HL-60/S4 treated with retinoic acid at 250 ng/mL for 4 days and 3 days (cell line): ENCODE data around the gene TENM3.

Experiments used
- in situ Hi-C: fragments of 300-500 bp; cut with MboI; formaldehyde crosslinking; loops from 2 replicates; pipeline ENCODE4 v1.7.0; 2022; ENCODE audit warnings: low sequenced_read_pairs

The TENM3 gene

DNA sequence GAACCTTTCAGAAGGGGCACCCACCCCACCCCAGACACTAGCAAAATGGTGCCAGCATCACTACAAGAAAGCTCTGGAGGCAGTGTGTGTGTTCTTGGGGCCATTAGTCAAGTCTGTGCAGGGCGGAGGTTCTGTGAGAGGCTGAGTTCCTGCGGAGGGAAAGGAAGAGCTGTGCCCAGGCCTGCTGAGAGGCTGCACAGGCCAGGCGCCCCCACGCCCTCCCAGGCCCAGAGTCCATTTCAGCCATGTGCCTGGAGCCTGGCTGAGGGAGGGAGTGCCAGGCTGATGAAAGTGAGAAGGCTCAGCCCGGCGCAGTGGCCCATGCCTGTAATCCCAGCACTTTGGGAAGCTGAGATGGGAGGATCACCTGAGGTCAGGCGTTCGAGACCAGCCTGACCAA lies 584.0 kb downstream of the TENM3 start:
- in situ Hi-C loops, result no loop called here

DNA sequence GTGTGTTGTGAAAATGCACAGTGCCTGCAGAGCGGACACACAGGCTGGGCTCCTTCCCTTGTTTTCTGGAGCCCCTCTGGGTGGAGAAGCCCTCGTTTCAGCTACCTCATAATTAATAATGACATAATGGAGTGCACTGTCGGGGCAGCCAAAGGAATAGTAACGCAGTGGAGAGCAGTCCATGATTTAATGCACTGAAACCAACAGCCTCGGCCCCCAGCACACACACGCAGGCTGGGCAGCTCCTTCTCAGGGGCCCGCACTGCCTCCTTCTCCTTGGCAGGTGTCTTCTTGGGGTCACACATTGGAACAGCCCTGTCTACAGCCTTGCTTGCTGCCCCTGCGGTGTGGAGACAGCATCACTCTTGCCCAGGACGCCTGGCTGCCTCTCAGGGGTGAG lies 584.8 kb downstream of the TENM3 start:
- in situ Hi-C loops, result no loop called here

DNA sequence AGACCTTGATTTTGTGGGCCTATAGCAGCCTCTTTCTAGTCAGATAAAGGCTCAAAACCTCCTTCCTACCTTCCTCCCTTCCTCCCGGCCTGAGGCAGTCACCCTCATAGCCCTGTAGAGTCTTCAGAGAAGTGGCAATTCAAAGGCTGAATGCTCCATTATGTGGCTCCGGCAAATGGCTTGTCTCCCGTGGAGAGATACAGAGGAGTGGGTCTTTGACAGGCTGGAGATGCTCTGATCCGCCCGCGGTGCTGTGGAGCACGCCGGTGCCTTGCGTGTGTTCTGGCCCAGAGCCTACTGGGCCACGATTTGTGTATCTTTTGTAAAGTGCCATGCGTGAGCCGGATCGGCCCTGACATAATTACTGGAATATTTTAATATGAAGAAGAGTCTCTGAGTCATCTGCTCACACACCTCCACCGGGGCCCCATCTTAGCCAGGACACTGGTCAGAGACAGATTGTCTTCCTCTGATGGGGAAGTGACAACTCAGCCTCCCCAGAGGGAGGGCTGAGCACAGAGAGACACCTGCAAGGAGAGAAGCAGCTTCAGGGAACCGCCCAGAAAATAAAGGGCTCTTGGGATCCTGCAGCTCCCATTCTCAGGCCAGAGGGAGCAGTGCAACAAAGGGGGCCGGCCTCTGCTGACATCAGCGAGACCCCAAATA lies 585.3 kb downstream of the TENM3 start:
- in situ Hi-C loops, result no loop called here

DNA sequence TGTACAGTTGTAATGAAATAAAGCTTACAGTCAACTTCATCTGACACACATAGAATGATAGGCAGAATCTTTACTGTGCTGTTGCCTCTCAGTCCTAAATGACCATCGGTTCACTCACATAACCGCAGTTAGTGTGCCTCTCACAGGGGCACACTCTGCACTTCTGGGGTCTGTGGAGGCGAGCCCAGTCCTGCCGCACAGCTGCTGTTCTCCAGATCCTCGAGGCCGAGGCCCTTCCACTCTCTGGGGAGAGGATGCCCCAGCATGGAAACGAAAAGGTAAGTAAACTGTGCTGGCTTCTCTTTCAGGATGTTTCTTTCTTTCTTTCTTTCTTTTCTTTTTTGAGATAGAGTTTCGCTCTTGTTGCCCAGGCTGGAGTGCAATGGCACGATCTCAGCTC lies 586.0 kb downstream of the TENM3 start:
- in situ Hi-C loops, result no loop called here

- in situ Hi-C loops, result no loop called here
These were observed 588.2 kb downstream of the TENM3 start for GRCh38 chr4:182831376-182831775.

- in situ Hi-C loops, result no loop called here
These were observed 589.3 kb downstream of the TENM3 start for GRCh38 chr4:182832352-182833120.

DNA sequence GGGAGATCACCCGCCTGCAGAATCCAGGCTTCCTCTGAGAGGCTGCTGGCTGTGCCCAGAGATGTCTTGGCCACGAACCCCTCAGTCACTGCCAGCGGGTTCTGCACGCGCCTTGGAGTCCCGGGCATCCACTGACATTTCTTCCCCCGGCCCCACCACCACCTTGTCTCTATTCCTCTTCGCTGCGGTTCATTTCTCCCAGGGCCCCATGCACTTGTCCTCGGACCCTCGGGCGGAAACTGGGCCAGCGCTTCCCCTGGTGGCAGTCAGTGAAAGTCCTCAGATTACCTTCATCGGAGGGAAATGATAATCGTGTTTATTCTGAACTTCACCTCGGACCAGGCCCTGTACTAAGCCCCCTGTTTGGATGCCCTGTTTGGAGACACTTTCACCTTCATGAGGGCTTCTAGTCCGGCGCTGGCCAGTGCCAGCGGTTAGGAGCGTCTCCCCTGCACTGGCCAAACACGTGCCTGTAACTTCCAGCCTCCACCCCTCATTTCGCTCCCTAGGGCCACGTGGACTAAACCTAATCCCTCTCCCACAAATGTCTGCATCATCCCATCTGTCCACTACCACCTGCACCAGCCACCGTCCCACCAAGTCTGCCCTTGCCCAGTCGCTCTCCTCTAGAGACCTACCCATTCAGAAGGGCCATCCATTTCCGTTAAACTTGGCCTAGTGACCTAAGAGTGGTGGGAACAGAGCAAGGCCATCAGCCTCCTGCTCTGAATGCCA lies 592.0 kb downstream of the TENM3 start:
- in situ Hi-C loops, result no loop called here

GRCh38 chr4:182837831-182838230 lies 594.6 kb downstream of the TENM3 start:
- in situ Hi-C loops, result no loop called here

DNA sequence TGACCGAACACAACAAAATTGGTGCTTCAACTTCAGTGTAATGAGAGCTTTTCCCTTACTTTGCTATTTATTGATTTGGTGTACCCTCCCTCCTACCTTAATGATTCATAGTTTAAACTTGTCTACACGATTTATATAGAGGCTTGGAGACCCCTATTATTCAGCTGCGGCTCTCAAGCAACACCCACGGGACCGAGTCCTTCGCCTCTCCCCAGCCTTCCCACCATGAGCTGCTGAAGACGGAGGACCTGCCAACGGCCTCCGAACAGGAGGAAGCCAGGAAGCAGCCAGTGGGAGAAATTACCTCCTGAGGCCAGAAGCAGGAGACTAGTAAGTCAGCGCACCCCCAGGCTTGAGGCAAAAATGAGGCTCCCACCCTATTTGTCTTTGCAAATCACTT lies 595.3 kb downstream of the TENM3 start:
- in situ Hi-C loops, result no loop called here

- in situ Hi-C loops, result no loop called here
These were observed 596.1 kb downstream of the TENM3 start for GRCh38 chr4:182839256-182839655.

GRCh38 chr4:182840108-182840507 lies 596.9 kb downstream of the TENM3 start:
- in situ Hi-C loops, result no loop called here

- in situ Hi-C loops, result no loop called here
These were observed 599.0 kb downstream of the TENM3 start for GRCh38 chr4:182842104-182842600.

- in situ Hi-C loops, result no loop called here
These were observed 599.7 kb downstream of the TENM3 start for GRCh38 chr4:182842759-182843390.

- in situ Hi-C loops, result no loop called here
These were observed 600.7 kb downstream of the TENM3 start for GRCh38 chr4:182843808-182844325.

- in situ Hi-C loops, result no loop called here
These were observed 602.4 kb downstream of the TENM3 start for GRCh38 chr4:182845618-182846017.

- in situ Hi-C loops, result no loop called here
These were observed 602.8 kb downstream of the TENM3 start for GRCh38 chr4:182846036-182846435.

DNA sequence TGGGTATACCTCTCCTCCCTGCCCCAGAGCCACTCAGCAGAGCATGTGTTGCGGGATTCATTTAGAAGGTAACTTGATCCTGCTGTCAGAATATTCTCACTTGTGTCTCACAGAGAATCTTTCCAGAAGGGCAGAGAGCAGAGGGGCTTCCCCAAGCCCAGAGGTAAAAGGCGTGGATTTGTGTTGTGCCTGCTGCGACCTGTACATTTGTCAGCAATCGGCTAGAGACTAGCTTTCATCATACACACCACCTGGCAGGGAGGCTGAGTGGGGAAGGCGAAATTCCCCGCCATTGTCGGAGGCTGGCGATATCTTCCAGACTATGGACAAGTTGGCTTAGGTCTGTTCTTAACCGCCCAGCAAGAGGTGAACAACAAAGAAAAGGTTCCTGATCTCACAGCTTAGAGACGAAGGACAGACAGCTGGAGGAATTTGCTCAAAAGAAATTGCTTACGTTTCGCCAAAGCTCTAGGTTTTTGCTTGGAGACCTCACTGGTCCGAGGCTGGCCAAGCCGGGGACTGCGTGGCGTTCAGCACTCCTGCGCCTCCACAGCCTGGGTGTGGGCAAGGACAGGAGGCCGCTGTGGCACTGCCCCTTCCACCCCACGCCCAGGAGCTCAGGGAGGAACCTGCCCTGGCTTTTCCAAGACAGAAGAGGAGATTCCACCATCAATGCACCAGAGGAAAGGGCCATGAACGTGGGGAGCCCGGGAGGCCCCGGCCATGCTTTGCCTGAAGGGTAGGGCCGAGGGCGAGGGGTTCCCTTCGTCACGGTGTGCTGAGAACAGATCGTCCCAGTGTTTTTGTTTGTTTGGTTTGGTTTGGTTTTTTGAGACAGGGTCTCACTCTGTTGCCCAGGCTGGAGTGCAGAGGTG lies 604.6 kb downstream of the TENM3 start:
- in situ Hi-C loops, result no loop called here

- in situ Hi-C loops, result no loop called here
These were observed 605.5 kb downstream of the TENM3 start for GRCh38 chr4:182848685-182849084.
